ENCODE data around the gene NECTIN1.

Gene NECTIN1

GRCh38 chr11:119700030-119700429 is 29.0 kb downstream of the NECTIN1 start:
- no peak for TF ChIP-seq CTCF (conservative IDR thresholded peaks at IDR 0.05)
- no peak overlapping the region for H3K27ac ChIP-seq

- TF ChIP-seq CTCF (conservative IDR thresholded peaks at IDR 0.05) = no peak
- H3K27ac ChIP-seq = no peak overlapping the region
These were observed 29.8 kb downstream of the NECTIN1 start for GRCh38 chr11:119699227-119699626.

- TF ChIP-seq CTCF (conservative IDR thresholded peaks at IDR 0.05) = no peak
- no peak overlapping the region for H3K27ac ChIP-seq
These were observed 31.1 kb downstream of the NECTIN1 start for GRCh38 chr11:119697882-119698281.

GRCh38 chr11:119697445-119697844 is 31.6 kb downstream of the NECTIN1 start:
- TF ChIP-seq CTCF (conservative IDR thresholded peaks at IDR 0.05) = no peak

GRCh38 chr11:119696378-119697222 is 32.4 kb downstream of the NECTIN1 start:
- TF ChIP-seq CTCF (conservative IDR thresholded peaks at IDR 0.05) = no peak
- no peak overlapping the region for H3K27ac ChIP-seq

More at GRCh38 chr11:119697445-119697844, 31.6 kb downstream of the NECTIN1 start:
- H3K27ac ChIP-seq = no peak overlapping the region

- no peak for TF ChIP-seq CTCF (conservative IDR thresholded peaks at IDR 0.05)
- H3K27ac ChIP-seq = no peak overlapping the region
These were observed 34.7 kb downstream of the NECTIN1 start for GRCh38 chr11:119694334-119694733.

GRCh38 chr11:119693253-119693815 is 35.7 kb downstream of the NECTIN1 start:
- H3K27ac ChIP-seq = no peak overlapping the region
- no peak for TF ChIP-seq CTCF (conservative IDR thresholded peaks at IDR 0.05)
